Measurements from ENCODE around the gene THBS3. TPM values are rescaled to one million over a fixed set of nuclear protein-coding genes. Genes with fewer than 3 reads are reported as not detected.
"Not testable (repeated sequence)": the region's sequence is repeated elsewhere in the genome, so short reads cannot be mapped to it uniquely, and the experiment has no call there.

Gene THBS3
- polyA plus RNA-seq, 1 donor from 2014 or later, result 99.6 TPM

- no peaks in the 10 kb centered on the region for H3K9me2 ChIP-seq (ENCODE audit: insufficient read depth, low read length)
- no peaks in the 10 kb centered on the region for H4K20me1 ChIP-seq (ENCODE audit: insufficient read depth)
- no peaks in the 10 kb centered on the region for H3K9me3 ChIP-seq (ENCODE audit: low read length)
- no peaks in the 10 kb centered on the region for H3K36me3 ChIP-seq (ENCODE audit: insufficient read depth, low read length)
- H3K9ac ChIP-seq (ENCODE audit: low read length), result peak overlapping the region; percentile 0
- H3F3A ChIP-seq (ENCODE audit: insufficient read depth, low read length, poor library complexity, severe bottlenecking), result no peaks in the 10 kb centered on the region
- H3K79me2 ChIP-seq (replicated peaks; ENCODE audit: insufficient read depth, low read length), result no peaks in the 10 kb centered on the region
- H2AFZ ChIP-seq (ENCODE audit: low read depth, low read length), result peak overlapping the region; percentile 11
- no peak overlapping the region for H3K27ac ChIP-seq (ENCODE audit: low read length)
- no peak overlapping the region for H3K4me2 ChIP-seq (ENCODE audit: low read length)
- no peaks in the 10 kb centered on the region for H3K27me3 ChIP-seq (ENCODE audit: insufficient read depth, low read depth, low read length)
- no peak for TF ChIP-seq EP300 (conservative IDR thresholded peaks at IDR 0.05; ENCODE audit: poor library complexity, severe bottlenecking)
- TF ChIP-seq, protein P1, sequence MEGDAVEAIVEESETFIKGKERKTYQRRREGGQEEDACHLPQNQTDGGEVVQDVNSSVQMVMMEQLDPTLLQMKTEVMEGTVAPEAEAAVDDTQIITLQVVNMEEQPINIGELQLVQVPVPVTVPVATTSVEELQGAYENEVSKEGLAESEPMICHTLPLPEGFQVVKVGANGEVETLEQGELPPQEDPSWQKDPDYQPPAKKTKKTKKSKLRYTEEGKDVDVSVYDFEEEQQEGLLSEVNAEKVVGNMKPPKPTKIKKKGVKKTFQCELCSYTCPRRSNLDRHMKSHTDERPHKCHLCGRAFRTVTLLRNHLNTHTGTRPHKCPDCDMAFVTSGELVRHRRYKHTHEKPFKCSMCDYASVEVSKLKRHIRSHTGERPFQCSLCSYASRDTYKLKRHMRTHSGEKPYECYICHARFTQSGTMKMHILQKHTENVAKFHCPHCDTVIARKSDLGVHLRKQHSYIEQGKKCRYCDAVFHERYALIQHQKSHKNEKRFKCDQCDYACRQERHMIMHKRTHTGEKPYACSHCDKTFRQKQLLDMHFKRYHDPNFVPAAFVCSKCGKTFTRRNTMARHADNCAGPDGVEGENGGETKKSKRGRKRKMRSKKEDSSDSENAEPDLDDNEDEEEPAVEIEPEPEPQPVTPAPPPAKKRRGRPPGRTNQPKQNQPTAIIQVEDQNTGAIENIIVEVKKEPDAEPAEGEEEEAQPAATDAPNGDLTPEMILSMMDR (IDR thresholded peaks at IDR 0.05; ENCODE audit: poor library complexity, severe bottlenecking), result no peak
- H3K4me3 ChIP-seq (ENCODE audit: low read length), result peak overlapping the region; percentile 39
These were observed 11.9 kb upstream of the THBS3 start for GRCh38 chr1:155219592-155220031.

- peak overlapping the region; percentile 39 for H3K27ac ChIP-seq (ENCODE audit: low read length)
- no peaks in the 10 kb centered on the region for H3K36me3 ChIP-seq (ENCODE audit: insufficient read depth, low read length)
- no peaks in the 10 kb centered on the region for H3F3A ChIP-seq (ENCODE audit: insufficient read depth, low read length, poor library complexity, severe bottlenecking)
- TF ChIP-seq EP300 (conservative IDR thresholded peaks at IDR 0.05; ENCODE audit: poor library complexity, severe bottlenecking) (no peak), SMC3 (conservative IDR thresholded peaks at IDR 0.05; ENCODE audit: poor library complexity) (peak; percentile 13)
- no peaks in the 10 kb centered on the region for H3K79me2 ChIP-seq (replicated peaks; ENCODE audit: insufficient read depth, low read length)
- H3K9ac ChIP-seq (ENCODE audit: low read length), result peak overlapping the region; percentile 0
- H4K20me1 ChIP-seq (ENCODE audit: insufficient read depth), result no peaks in the 10 kb centered on the region
- H3K27me3 ChIP-seq (ENCODE audit: insufficient read depth, low read depth, low read length), result no peaks in the 10 kb centered on the region
- peak overlapping the region; percentile 39 for H3K4me3 ChIP-seq (ENCODE audit: low read length)
- no peaks in the 10 kb centered on the region for H3K9me3 ChIP-seq (ENCODE audit: low read length)
- peak overlapping the region; percentile 11 for H2AFZ ChIP-seq (ENCODE audit: low read depth, low read length)
- peak overlapping the region; percentile 25 for H3K4me2 ChIP-seq (ENCODE audit: low read length)
- no peaks in the 10 kb centered on the region for H3K9me2 ChIP-seq (ENCODE audit: insufficient read depth, low read length)
These were observed 11.3 kb upstream of the THBS3 start for GRCh38 chr1:155218854-155219591.

DNA sequence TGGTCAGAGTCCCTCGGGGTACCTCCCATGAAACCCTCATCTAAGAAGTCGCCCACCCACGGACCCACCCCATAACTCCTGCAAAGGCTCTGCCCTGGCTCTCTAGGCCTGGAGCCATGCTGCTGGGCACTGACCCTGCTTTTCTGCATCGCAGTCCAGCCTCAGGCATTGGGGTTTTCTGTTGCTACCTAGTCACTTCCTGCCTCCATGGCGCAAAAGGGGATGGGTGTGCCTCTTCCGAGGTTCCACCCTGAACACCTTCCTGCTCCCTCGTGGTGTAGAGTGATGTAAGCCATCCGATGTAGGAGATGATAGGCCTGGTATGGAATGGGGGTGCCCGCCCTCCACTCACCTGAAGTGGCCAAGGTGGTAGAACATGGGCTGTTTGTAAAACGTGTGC, 7.0 kb upstream of the THBS3 start:
- not testable (repeated sequence) for H3K9me2 ChIP-seq (ENCODE audit: insufficient read depth, low read length); H3K9ac ChIP-seq (ENCODE audit: low read length); H3F3A ChIP-seq (ENCODE audit: insufficient read depth, low read length, poor library complexity, severe bottlenecking); H2AFZ ChIP-seq (ENCODE audit: low read depth, low read length); H3K9me3 ChIP-seq (ENCODE audit: low read length); H3K27me3 ChIP-seq (ENCODE audit: insufficient read depth, low read depth, low read length); H3K4me3 ChIP-seq (ENCODE audit: low read length); H3K27ac ChIP-seq (ENCODE audit: low read length); H4K20me1 ChIP-seq (ENCODE audit: insufficient read depth); H3K79me2 ChIP-seq (replicated peaks; ENCODE audit: insufficient read depth, low read length); H3K4me2 ChIP-seq (ENCODE audit: low read length); H3K36me3 ChIP-seq (ENCODE audit: insufficient read depth, low read length)

DNA sequence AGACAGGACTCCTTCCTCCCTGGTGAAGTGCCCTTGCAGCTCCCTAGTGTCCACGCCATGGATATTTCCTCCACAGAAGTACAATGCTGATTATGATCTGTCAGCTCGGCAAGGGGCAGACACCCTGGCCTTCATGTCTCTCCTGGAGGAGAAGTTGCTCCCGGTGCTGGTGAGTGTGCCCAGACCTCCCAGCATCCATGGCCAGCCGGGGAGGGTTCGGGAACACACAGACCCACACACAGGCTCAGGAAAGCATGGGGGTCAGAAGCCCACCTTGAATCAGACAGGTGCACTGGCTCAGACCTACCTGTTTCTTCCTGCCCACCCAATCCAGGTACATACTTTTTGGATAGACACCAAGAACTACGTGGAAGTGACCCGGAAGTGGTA, 4.3 kb upstream of the THBS3 start:
- H3K36me3 ChIP-seq (ENCODE audit: insufficient read depth, low read length); H4K20me1 ChIP-seq (ENCODE audit: insufficient read depth); H3F3A ChIP-seq (ENCODE audit: insufficient read depth, low read length, poor library complexity, severe bottlenecking); H3K27ac ChIP-seq (ENCODE audit: low read length); H3K79me2 ChIP-seq (replicated peaks; ENCODE audit: insufficient read depth, low read length); H3K27me3 ChIP-seq (ENCODE audit: insufficient read depth, low read depth, low read length); H2AFZ ChIP-seq (ENCODE audit: low read depth, low read length); H3K9me2 ChIP-seq (ENCODE audit: insufficient read depth, low read length); H3K9ac ChIP-seq (ENCODE audit: low read length); H3K4me3 ChIP-seq (ENCODE audit: low read length); H3K9me3 ChIP-seq (ENCODE audit: low read length); H3K4me2 ChIP-seq (ENCODE audit: low read length): not testable (repeated sequence)

DNA sequence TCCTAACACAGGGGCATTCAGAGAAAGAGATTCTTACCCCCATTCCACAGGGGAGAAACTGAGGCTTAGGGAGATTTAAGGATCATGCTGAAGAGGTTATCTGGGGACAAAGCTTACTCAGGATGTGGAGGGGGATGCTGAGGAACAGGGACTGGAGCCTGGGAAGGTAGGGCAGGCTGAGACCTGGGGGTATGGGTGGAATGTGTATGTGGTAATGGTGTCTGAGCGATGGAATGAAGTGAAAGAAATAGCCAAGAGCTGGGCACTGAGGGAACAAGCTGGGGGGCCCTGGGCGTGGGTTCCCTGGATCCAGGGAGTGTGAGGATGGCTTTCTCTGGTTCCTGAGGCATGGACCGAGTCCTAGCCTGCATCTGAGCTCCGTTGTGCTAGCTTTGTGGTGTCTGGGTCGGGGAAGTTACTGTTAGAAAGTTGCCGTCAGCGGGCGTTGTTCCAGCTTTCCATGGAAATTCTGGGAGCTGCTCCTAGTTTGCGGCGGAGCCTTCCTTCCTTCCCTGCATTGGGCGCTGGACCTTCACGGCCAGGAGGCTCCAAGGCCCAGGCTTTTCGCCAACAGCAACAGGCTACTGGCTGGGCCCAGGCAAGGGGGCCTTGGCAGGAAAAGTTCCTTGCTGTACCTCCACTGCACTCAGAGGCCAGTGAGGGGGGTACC, 3.8 kb upstream of the THBS3 start:
- H3K4me3 ChIP-seq (ENCODE audit: low read length); H3K27me3 ChIP-seq (ENCODE audit: insufficient read depth, low read depth, low read length); H4K20me1 ChIP-seq (ENCODE audit: insufficient read depth); H3K9ac ChIP-seq (ENCODE audit: low read length); H3K36me3 ChIP-seq (ENCODE audit: insufficient read depth, low read length); H3K9me2 ChIP-seq (ENCODE audit: insufficient read depth, low read length); H2AFZ ChIP-seq (ENCODE audit: low read depth, low read length); H3F3A ChIP-seq (ENCODE audit: insufficient read depth, low read length, poor library complexity, severe bottlenecking); H3K79me2 ChIP-seq (replicated peaks; ENCODE audit: insufficient read depth, low read length); H3K27ac ChIP-seq (ENCODE audit: low read length); H3K4me2 ChIP-seq (ENCODE audit: low read length); H3K9me3 ChIP-seq (ENCODE audit: low read length): not testable (repeated sequence)

Measured in neural cell (in vitro differentiated cells).